ENCODE results near the gene TRIM52. TPM values are rescaled to one million over a fixed set of nuclear protein-coding genes. Genes with fewer than 3 reads are reported as not detected.
"Not testable (repeated sequence)": the region's sequence is repeated elsewhere in the genome, so short reads cannot be mapped to it uniquely, and the experiment has no call there.

The TRIM52 gene
- total RNA-seq, 1 experiment from 2014 or later, result 7.8 TPM

DNA sequence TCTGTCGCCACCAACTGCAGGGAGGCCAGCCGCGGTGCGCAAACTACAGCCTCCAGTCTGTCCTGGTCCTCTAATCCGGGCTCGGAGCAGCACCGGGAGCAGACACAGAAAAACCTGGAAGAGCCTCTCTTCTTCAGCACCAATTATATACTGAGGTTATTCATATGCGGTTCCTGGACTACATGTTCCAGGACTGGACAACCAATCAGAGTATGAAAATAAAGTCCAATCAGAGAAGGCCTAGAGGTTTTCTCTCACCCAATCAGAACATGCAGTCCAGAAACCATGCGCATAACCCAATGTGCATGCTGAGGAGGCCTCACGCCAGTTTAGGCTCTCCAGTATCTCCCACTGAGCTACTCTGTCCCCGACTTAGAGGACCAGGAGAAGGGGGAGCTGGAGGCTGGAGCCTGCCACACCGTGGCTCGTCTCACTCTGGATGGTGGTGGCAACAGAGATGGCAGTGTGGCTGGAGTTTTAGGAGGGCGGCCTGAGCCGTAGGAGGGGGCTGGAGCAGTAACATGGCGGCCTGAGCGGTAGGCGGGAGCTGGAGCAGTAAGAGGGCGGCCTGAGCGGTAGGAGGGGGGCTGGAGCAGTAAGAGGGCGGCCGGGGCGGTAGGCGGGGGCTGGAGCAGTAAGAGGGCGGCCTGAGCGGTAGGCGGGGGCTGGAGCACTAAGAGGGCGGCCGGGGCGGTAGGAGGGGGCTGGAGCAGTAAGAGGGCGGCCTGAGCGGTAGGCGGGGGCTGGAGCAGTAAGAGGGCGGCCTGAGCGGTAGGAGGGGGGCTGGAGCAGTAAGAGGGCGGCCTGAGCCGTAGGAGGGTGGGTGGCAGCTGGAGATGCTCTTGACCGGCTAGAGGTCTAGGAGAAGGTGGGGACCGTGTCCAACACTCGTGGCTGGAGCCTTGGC is 20.4 kb upstream of the TRIM52 start (continued):
- peak; percentile 34; the same call in 1 of the 2 replicates for TF ChIP-seq FOXP1 (CRISPR knock-in tag; IDR thresholded peaks at IDR 0.05; ENCODE audit: borderline replicate concordance)

DNA sequence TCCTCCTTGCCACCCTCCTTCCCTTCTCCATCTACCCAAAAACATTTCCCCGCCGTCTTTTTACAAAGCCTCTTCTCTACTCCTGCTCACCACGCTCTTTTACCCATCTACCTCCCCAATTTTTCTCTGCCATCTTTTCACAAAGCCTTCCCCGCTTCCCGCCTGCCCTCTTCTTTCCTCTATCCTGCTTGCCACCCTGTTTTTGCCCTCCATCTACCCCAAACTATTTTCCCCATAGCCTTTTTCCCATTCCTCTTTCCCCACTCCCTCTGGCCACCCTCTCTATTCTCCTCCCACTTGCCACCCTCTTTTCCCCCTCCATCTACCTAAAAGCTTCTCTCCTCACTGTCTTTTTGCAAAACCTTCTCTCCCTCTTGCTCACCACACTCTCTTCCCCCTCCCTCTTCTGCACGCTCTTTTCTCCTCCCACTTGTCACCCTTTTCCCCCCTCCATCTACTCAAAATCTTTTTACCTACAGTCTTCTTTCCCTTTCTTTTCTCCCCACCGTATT is 19.4 kb upstream of the TRIM52 start:
- peaks cover 10% of the 10 kb centered on the region for H3K27me3 Mint-ChIP-seq (ENCODE audit: low read depth)
- H3K27ac Mint-ChIP-seq, result no peak overlapping the region
- H3K4me3 Mint-ChIP-seq, result no peak overlapping the region
- no peak for DNase-seq (ENCODE audit: low spot score)
- H3K4me1 Mint-ChIP-seq, result peaks cover 10% of the 10 kb centered on the region
- peaks cover 9% of the 10 kb centered on the region for H3K36me3 Mint-ChIP-seq
- ChIA-PET POLR2A (interaction anchor here (2.3 kb wide), 1 partner anchor 19 kb away, joined by 12 read pairs; the partner anchor contains the start of gene TRIM52), CTCF (no interaction called here)
- no peak for ATAC-seq
- H3K9me3 Mint-ChIP-seq, result no peaks in the 10 kb centered on the region
- no peak for TF ChIP-seq RELA (CRISPR knock-in tag; IDR thresholded peaks at IDR 0.05; ENCODE audit: borderline replicate concordance)

DNA sequence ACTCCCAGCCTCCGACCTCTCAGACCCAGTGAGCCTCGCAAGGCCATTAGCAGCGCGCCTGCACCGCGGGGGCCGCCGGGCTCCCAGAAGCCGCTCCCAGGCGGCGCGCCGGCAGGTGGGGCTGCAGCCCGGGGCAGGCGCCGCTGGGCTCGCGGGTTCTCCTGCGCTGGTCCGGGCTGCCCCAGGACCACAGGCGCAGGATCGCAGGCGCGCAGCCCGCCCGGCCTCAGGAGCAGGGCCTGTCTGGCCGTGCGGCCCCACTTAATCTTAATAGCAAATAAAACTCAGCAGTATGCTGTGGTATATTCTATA is 12.4 kb upstream of the TRIM52 start:
- not testable (repeated sequence) for H3K9me3 Mint-ChIP-seq; H3K4me1 Mint-ChIP-seq; H3K27me3 Mint-ChIP-seq (ENCODE audit: low read depth); H3K27ac Mint-ChIP-seq; H3K36me3 Mint-ChIP-seq
- CTCF ChIA-PET, result interaction anchor here (0.6 to 1.5 kb wide), 4 partner anchors 8 to 958 kb away, joined by 3 to 5 read pairs (median 4); no protein-coding TSS in a partner anchor
- H3K4me3 Mint-ChIP-seq, result peak overlapping the region; percentile 80
- POLR2A ChIA-PET, result interaction anchor here (1.0 kb wide), 1 partner anchor 38 kb away, joined by 3 read pairs; no protein-coding TSS in a partner anchor
- ATAC-seq (peak; percentile 94), DNase-seq (ENCODE audit: low spot score) (peak; percentile 77)

DNA sequence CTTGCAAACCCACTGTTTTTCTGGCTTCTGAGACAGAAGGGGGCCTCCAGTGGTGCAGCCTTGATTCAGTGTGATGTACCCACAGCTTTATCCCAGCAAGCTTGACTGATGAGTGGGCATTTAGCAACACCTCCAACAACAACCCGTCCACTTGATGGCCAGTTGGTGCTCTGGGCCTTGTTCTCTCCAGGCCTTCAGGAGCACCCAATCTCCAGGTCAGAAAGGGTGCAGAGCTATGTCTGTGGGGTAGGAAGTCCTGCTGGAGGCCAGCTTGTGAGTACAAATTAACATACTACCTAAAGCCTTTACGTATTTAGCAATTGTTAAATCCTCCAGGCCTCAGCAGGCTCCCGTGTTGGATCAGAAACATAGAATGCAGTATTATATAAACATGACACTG is 10.1 kb upstream of the TRIM52 start:
- ChIA-PET POLR2A (no interaction called here), CTCF (no interaction called here)
- Mint-ChIP-seq H3K4me3 (no peak overlapping the region), H3K36me3 (no peaks in the 10 kb centered on the region), H3K27ac (0 out of 2 replicates have a peak overlapping the region, but pooled peaks have one; percentile 12), H3K9me3 (no peaks in the 10 kb centered on the region), H3K4me1 (peaks cover 27% of the 10 kb centered on the region), H3K27me3 (ENCODE audit: low read depth) (no peaks in the 10 kb centered on the region)
- no peak for ATAC-seq
- DNase-seq (ENCODE audit: low spot score), result no peak
- no peak for TF ChIP-seq KAT7 (CRISPR knock-in tag; IDR thresholded peaks at IDR 0.05; ENCODE audit: borderline replicate concordance)
- no peak for TF ChIP-seq ZNF671 (CRISPR knock-in tag; IDR thresholded peaks at IDR 0.05)
- TF ChIP-seq, protein P1, sequence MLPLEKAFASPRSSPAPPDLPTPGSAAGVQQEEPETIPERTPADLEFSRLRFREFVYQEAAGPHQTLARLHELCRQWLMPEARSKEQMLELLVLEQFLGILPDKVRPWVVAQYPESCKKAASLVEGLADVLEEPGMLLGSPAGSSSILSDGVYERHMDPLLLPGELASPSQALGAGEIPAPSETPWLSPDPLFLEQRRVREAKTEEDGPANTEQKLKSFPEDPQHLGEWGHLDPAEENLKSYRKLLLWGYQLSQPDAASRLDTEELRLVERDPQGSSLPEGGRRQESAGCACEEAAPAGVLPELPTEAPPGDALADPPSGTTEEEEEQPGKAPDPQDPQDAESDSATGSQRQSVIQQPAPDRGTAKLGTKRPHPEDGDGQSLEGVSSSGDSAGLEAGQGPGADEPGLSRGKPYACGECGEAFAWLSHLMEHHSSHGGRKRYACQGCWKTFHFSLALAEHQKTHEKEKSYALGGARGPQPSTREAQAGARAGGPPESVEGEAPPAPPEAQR (CRISPR knock-in tag; IDR thresholded peaks at IDR 0.05), result no peak
- no peak for TF ChIP-seq GTF2I (CRISPR knock-in tag; conservative IDR thresholded peaks at IDR 0.05)
- TF ChIP-seq ESRRA (CRISPR knock-in tag; IDR thresholded peaks at IDR 0.05; ENCODE audit: borderline replicate concordance), result no peak
- TF ChIP-seq ZBTB21 (CRISPR knock-in tag; IDR thresholded peaks at IDR 0.05; ENCODE audit: borderline replicate concordance), result no peak
- no peak for TF ChIP-seq MXD4 (CRISPR knock-in tag; IDR thresholded peaks at IDR 0.05; ENCODE audit: borderline replicate concordance)
- TF ChIP-seq, protein P2, sequence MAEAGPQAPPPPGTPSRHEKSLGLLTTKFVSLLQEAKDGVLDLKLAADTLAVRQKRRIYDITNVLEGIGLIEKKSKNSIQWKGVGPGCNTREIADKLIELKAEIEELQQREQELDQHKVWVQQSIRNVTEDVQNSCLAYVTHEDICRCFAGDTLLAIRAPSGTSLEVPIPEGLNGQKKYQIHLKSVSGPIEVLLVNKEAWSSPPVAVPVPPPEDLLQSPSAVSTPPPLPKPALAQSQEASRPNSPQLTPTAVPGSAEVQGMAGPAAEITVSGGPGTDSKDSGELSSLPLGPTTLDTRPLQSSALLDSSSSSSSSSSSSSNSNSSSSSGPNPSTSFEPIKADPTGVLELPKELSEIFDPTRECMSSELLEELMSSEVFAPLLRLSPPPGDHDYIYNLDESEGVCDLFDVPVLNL (CRISPR knock-in tag; IDR thresholded peaks at IDR 0.05; ENCODE audit: borderline replicate concordance, low read depth), result no peak

DNA sequence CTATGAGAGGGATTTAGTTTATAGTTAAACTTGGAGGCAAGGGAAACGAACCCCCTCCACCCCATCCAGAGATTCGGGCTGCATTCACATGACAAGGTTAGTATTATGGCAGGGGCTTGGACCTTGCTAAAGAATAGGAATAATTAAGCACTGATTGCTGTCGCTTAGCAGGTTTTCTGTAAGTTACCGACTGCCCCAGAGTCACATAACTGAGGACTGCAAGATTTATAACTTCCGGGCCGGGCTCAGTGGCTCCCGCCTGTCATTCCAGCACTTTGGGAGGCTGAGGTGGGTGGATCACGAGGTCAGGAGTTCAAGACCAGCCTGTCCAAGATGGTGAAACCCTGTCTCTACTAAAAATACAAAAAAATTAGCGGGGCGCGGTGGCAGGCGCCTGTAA is 7.0 kb upstream of the TRIM52 start:
- DNase-seq (ENCODE audit: low spot score); CTCF ChIA-PET; H3K9me3 Mint-ChIP-seq; H3K27me3 Mint-ChIP-seq (ENCODE audit: low read depth); H3K4me3 Mint-ChIP-seq; ATAC-seq; H3K36me3 Mint-ChIP-seq; POLR2A ChIA-PET: not testable (repeated sequence)
- H3K4me1 Mint-ChIP-seq, result peaks cover 34% of the 10 kb centered on the region
- H3K27ac Mint-ChIP-seq, result peak overlapping the region; percentile 89; the same call in 1 of the 2 replicates

DNA sequence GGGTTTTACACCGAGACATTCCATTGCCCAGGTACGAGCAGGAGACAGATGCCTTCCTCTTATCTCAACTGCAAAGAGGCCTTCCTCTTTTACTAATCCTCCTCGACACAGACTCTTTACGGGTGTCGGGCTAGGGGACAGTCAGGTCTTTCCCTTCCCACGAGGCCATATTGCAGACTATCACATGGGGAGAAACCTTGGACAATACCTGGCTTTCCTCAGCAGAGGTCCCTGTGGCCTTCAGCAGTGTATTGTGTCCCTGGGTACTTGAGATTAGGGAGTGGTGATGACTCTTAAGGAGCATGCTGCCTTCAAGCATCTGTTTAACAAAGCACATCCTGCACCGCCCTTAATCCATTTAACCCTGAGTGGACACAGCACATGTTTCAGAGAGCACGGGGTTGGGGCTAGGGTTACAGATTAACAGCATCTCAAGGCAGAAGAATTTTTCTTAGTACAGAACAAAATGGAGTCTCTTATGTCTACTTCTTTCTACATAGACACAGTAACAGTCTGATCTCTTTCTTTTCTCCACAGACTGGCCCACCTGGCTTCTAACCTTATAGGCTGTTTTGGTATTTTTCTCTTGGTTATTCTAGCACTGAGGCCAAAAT is 6.5 kb upstream of the TRIM52 start:
- Mint-ChIP-seq H3K27ac (peak overlapping the region; percentile 89), H3K4me1 (peaks cover 34% of the 10 kb centered on the region)
- H3K36me3 Mint-ChIP-seq; ATAC-seq; H3K4me3 Mint-ChIP-seq; H3K9me3 Mint-ChIP-seq; H3K27me3 Mint-ChIP-seq (ENCODE audit: low read depth); DNase-seq (ENCODE audit: low spot score); POLR2A ChIA-PET; CTCF ChIA-PET: not testable (repeated sequence)
